ENCODE data around the gene LTBP1.

DNA sequence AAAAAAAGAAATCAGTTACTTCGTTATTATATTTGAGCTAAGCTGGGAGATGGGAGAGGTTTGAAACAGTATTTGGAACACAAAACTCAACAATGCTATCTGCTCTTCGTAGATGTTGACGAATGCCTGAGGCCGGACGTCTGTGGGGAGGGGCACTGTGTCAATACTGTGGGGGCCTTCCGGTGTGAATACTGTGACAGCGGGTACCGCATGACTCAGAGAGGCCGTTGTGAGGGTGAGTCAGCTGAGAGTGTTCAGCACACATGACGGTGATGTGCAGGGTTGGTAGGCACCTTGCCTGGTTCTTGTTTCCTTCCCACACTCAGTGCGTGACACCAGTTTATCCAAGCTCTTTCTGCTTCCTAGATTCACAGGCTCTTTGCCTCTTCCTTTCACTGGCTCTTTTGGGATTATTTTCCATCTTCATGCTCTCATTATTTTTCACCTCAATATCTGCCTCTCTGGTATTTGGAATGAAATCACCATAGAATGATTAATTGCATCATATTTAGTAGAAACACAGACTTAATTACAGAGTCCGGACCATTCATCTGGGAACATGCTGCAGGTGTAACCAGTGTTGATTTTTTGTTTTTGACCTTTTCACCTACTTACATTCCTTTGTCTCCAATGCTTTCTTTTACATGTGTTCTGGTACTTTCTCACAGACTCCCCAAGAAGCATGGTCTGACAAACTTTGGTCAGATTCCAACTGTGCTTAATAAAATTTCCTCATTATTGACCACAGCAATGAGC, 329.1 kb downstream of the LTBP1 start:
- TF ChIP-seq, protein P1, sequence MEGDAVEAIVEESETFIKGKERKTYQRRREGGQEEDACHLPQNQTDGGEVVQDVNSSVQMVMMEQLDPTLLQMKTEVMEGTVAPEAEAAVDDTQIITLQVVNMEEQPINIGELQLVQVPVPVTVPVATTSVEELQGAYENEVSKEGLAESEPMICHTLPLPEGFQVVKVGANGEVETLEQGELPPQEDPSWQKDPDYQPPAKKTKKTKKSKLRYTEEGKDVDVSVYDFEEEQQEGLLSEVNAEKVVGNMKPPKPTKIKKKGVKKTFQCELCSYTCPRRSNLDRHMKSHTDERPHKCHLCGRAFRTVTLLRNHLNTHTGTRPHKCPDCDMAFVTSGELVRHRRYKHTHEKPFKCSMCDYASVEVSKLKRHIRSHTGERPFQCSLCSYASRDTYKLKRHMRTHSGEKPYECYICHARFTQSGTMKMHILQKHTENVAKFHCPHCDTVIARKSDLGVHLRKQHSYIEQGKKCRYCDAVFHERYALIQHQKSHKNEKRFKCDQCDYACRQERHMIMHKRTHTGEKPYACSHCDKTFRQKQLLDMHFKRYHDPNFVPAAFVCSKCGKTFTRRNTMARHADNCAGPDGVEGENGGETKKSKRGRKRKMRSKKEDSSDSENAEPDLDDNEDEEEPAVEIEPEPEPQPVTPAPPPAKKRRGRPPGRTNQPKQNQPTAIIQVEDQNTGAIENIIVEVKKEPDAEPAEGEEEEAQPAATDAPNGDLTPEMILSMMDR (IDR thresholded peaks at IDR 0.05): no peak
- TF ChIP-seq POLR2A (IDR thresholded peaks at IDR 0.05): no peak

Measured in adrenal gland (tissue), 5 donors.